ENCODE data around the gene NUDT17. TPM values are rescaled to one million over a fixed set of nuclear protein-coding genes. Genes with fewer than 3 reads are reported as not detected.

NUDT17 gene
- total and polyA plus RNA-seq, 9 of the 15 experiments (the other 6 are each of a cell fraction or from before 2014, with no cell fraction given) = 2.1 to 10.0 (median 6.1) TPM

- TF ChIP-seq THAP12 (CRISPR knock-in tag; IDR thresholded peaks at IDR 0.05) (no peak), ZNF41 (CRISPR knock-in tag; conservative IDR thresholded peaks at IDR 0.05) (no peak), MTA3 (IDR thresholded peaks at IDR 0.05; ENCODE audit: borderline replicate concordance) (peak; percentile 72; the same call in 1 of the 2 replicates), U2AF2 (optimal IDR thresholded peaks at IDR 0.05; ENCODE audit: low read depth, low read length) (no peak), SFPQ (IDR thresholded peaks at IDR 0.05; ENCODE audit: low read depth, low read length) (no peak), CEBPZ (IDR thresholded peaks at IDR 0.05; ENCODE audit: borderline replicate concordance, low read depth, low read length) (no peak), KLF1 (tag; IDR thresholded peaks at IDR 0.05) (no peak), ZNF449 (CRISPR knock-in tag; IDR thresholded peaks at IDR 0.05) (no peak), HOMEZ (CRISPR knock-in tag; IDR thresholded peaks at IDR 0.05) (no peak), ZKSCAN8 (CRISPR knock-in tag; IDR thresholded peaks at IDR 0.05) (no peak), PHF8 (IDR thresholded peaks at IDR 0.05; ENCODE audit: borderline replicate concordance, low read length) (peak; percentile 75; the same call in 1 of the 2 replicates), SREBF2 (CRISPR knock-in tag; IDR thresholded peaks at IDR 0.05) (0 out of 2 replicates have a peak, but pooled peaks have one; percentile 43), KLF6 (CRISPR knock-in tag; IDR thresholded peaks at IDR 0.05; ENCODE audit: borderline replicate concordance) (no peak), TRIM24 (IDR thresholded peaks at IDR 0.05) (0 out of 4 replicates have a peak, but pooled peaks of 1 of the 2 experiments have one; percentile 13), NFXL1 (CRISPR knock-in tag; IDR thresholded peaks at IDR 0.05) (no peak), ZNF121 (CRISPR knock-in tag; conservative IDR thresholded peaks at IDR 0.05) (no peak)
These were observed at the start of gene NUDT17 (continued) for GRCh38 chr1:145845514-145846161.
